Measurements from ENCODE around the gene PTPRN2.

DNA sequence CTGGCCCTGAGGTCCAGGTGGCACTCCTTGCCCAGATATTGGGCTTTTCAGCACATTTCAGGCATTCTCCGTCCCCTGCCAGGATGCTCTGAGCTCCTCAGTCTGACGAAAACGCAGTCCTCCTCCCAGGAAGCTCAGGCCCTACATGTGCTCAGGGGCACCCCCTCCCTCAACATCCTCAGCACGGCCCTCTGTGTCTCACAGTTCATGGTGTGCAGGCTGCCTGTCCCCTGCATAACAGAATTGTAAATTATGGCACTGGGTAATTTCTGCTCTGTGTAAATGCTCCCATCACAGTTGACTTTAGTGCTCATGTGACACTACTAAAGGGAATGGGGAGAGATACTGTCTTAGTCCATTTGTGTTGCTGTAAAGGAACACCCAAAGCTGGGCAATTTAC is 687.1 kb downstream of the PTPRN2 start:
- TF ChIP-seq, protein P1, sequence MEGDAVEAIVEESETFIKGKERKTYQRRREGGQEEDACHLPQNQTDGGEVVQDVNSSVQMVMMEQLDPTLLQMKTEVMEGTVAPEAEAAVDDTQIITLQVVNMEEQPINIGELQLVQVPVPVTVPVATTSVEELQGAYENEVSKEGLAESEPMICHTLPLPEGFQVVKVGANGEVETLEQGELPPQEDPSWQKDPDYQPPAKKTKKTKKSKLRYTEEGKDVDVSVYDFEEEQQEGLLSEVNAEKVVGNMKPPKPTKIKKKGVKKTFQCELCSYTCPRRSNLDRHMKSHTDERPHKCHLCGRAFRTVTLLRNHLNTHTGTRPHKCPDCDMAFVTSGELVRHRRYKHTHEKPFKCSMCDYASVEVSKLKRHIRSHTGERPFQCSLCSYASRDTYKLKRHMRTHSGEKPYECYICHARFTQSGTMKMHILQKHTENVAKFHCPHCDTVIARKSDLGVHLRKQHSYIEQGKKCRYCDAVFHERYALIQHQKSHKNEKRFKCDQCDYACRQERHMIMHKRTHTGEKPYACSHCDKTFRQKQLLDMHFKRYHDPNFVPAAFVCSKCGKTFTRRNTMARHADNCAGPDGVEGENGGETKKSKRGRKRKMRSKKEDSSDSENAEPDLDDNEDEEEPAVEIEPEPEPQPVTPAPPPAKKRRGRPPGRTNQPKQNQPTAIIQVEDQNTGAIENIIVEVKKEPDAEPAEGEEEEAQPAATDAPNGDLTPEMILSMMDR (IDR thresholded peaks at IDR 0.05; ENCODE audit: low read depth, low read length): no peak
- TF ChIP-seq POLR2A (IDR thresholded peaks at IDR 0.05; ENCODE audit: extremely low read depth, insufficient read length) (no peak), MYC (IDR thresholded peaks at IDR 0.05; ENCODE audit: low read depth, low read length) (no peak)
- TF ChIP-seq, protein P2, sequence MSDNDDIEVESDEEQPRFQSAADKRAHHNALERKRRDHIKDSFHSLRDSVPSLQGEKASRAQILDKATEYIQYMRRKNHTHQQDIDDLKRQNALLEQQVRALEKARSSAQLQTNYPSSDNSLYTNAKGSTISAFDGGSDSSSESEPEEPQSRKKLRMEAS (IDR thresholded peaks at IDR 0.05; ENCODE audit: low read depth, low read length): no peak
